Neuronal stem cell (in vitro differentiated cells): ENCODE data around the gene CRK.
A peak's percentile ranks its signal among the peaks of the same experiment; 100 is the strongest.

Source experiments
- DNase-seq: peaks from one replicate; pipeline ENCODE4 v3.0.0-alpha.2; 2013; ENCODE audit warnings: low spot score
- H2AFZ ChIP-seq: one replicate; pipeline ENCODE4 v1.6.1; 2013; ENCODE audit warnings: mild to moderate bottlenecking, low read length, inconsistent platforms
- H2AK5ac ChIP-seq: 2 replicates; pipeline ENCODE4 v1.6.1; 2013; ENCODE audit warnings: low read depth, mild to moderate bottlenecking, inconsistent platforms, low read length, moderate library complexity, mixed read lengths
- H2BK120ac ChIP-seq: 2 replicates; pipeline ENCODE4 v1.6.1; 2013; ENCODE audit warnings: low read depth, mild to moderate bottlenecking, inconsistent platforms, low read length, moderate library complexity, mixed read lengths
- H2BK12ac ChIP-seq: one replicate; pipeline ENCODE4 v1.6.1; 2013; ENCODE audit warnings: low read length, inconsistent platforms
- H2BK15ac ChIP-seq: 2 replicates; pipeline ENCODE4 v1.6.1; 2013; ENCODE audit warnings: mild to moderate bottlenecking, low read length, inconsistent platforms, mixed read lengths
- H2BK5ac ChIP-seq: one replicate; pipeline ENCODE4 v1.6.1; 2013; ENCODE audit warnings: inconsistent platforms, mild to moderate bottlenecking, low read length, moderate library complexity
- H3K14ac ChIP-seq: one replicate; pipeline ENCODE4 v1.6.1; 2013; ENCODE audit warnings: low read length, inconsistent platforms
- H3K18ac ChIP-seq: 2 replicates; pipeline ENCODE4 v1.6.1; 2013; ENCODE audit warnings: low read length, inconsistent platforms
- H3K23ac ChIP-seq: 2 replicates; pipeline ENCODE4 v1.6.1; 2013; ENCODE audit warnings: low read depth, mild to moderate bottlenecking, mixed read lengths, low read length, inconsistent platforms; ENCODE audit not compliant: poor library complexity
- H3K27ac ChIP-seq: replicated peaks from 3 replicates; pipeline ENCODE4 v1.5.1; 2013; ENCODE audit warnings: low read length, inconsistent platforms
- H3K27me3 ChIP-seq, 3 experiments: 2 replicates each; pipeline ENCODE4 v1.6.1; 2013; ENCODE audit warnings: low read length in 3 of 3, mild to moderate bottlenecking in 2 of 3, inconsistent platforms in 1 of 3, low read depth in 1 of 3, mixed read lengths in 1 of 3, moderate library complexity in 1 of 3; ENCODE audit not compliant: control insufficient read depth in 3 of 3, insufficient read depth in 3 of 3
- H3K36me3 ChIP-seq, 2 donors: replicated peaks in 1 of 2; 2 replicates each; pipeline ENCODE4 v1.6.1; 2013; ENCODE audit warnings: low read length in 2 of 2; ENCODE audit not compliant: control insufficient read depth in 2 of 2, insufficient read depth in 2 of 2
- H3K4ac ChIP-seq: 2 replicates; pipeline ENCODE4 v1.6.1; 2013; ENCODE audit warnings: inconsistent platforms, mild to moderate bottlenecking, low read length, moderate library complexity
- H3K4me1 ChIP-seq, 2 donors: 1 replicate in 1 of 2; 2 replicates in 1 of 2; pipeline ENCODE4 v1.6.1; 2013; ENCODE audit warnings: low read length in 2 of 2, low read depth in 1 of 2; ENCODE audit not compliant: control insufficient read depth in 2 of 2, insufficient read depth in 1 of 2
- H3K4me2 ChIP-seq: one replicate; pipeline ENCODE4 v1.6.1; 2013; ENCODE audit warnings: mild to moderate bottlenecking, low read length, inconsistent platforms; ENCODE audit not compliant: insufficient read depth, poor library complexity, severe bottlenecking
- H3K4me3 ChIP-seq, 2 donors: 2 replicates each; pipeline ENCODE4 v1.5.1; 2013; ENCODE audit warnings: low read length in 2 of 2, mild to moderate bottlenecking in 2 of 2, inconsistent platforms in 1 of 2, moderate library complexity in 1 of 2
- H3K79me1 ChIP-seq: one replicate; pipeline ENCODE4 v1.6.1; 2013; ENCODE audit warnings: low read depth, mild to moderate bottlenecking, inconsistent platforms, low read length, moderate library complexity
- H3K9ac ChIP-seq: one replicate; pipeline ENCODE4 v1.6.1; 2013; ENCODE audit warnings: mild to moderate bottlenecking, low read depth, low read length, inconsistent platforms; ENCODE audit not compliant: poor library complexity
- H3K9me3 ChIP-seq, 2 donors: replicated peaks in 1 of 2; 2 replicates each; pipeline versions ENCODE3 to v1.6.1; 2013; ENCODE audit warnings: low read length in 2 of 2, mild to moderate bottlenecking in 2 of 2, inconsistent platforms in 1 of 2, low read depth in 1 of 2, mixed read lengths in 1 of 2, moderate library complexity in 1 of 2; ENCODE audit not compliant: control insufficient read depth in 2 of 2, insufficient read depth in 1 of 2
- H4K8ac ChIP-seq: one replicate; pipeline ENCODE4 v1.6.1; 2013; ENCODE audit warnings: low read depth, mild to moderate bottlenecking, inconsistent platforms, low read length, moderate library complexity
- H4K91ac ChIP-seq: one replicate; pipeline ENCODE4 v1.6.1; 2013; ENCODE audit warnings: low read length, low read depth, mild to moderate bottlenecking, inconsistent platforms; ENCODE audit not compliant: poor library complexity
- WGBS, 2 donors: extraction: QIAGEN DNeasy Blood & Tissue Kit; methylation state at CpG; one replicate each; pipeline ENCODE4 v1.1.7; 2013; ENCODE audit warnings: missing lambda C conversion rate in 2 of 2, mixed read lengths in 1 of 2; ENCODE audit not compliant: insufficient read length in 2 of 2, insufficient replicate concordance in 1 of 2; ENCODE audit errors: extremely low coverage in 2 of 2; 5-methylcytosine and 5-hydroxymethylcytosine counted together

CRK gene

GRCh38 chr17:1492249-1493206 lies 36.5 kb upstream of the CRK start, which contains the start of gene MYO1C:
TSS of gene MYO1C (minus strand) at chr17:1492686. CDS start at chr17:1492487, 199 bp downstream.
- peak within 1 kb of the TSS; percentile 4 for H4K8ac ChIP-seq
- peak within 1 kb of the TSS; percentile 93 for H2AFZ ChIP-seq
- H3K4me3 ChIP-seq: peak within 1 kb of the TSS; percentile 82 to 87
- H3K27ac ChIP-seq: no peak within 1 kb of the TSS
- no peak within 1 kb of the TSS for H4K91ac ChIP-seq
- WGBS, 2 donors: no CpG with 5 or more reads among the region's 35 CpGs
- H2AK5ac ChIP-seq: peak within 1 kb of the TSS; percentile 95
- peak within 1 kb of the TSS; percentile 93 for H3K4me2 ChIP-seq
- peak within 1 kb of the TSS; percentile 83 for H2BK5ac ChIP-seq
- peak within 1 kb of the TSS; percentile 83 for H3K14ac ChIP-seq
- peak within 1 kb of the TSS; percentile 48 for H3K23ac ChIP-seq
- DNase-seq: no peak
- no peaks in the 10 kb centered on the region for H3K27me3 ChIP-seq
- H2BK15ac ChIP-seq: peak within 1 kb of the TSS; percentile 60
- peak within 1 kb of the TSS; percentile 87 for H3K9ac ChIP-seq
- H3K9me3 ChIP-seq: no peaks in the 10 kb centered on the region
- peaks cover 1% of the 10 kb centered on the region for H3K79me1 ChIP-seq
- H3K18ac ChIP-seq: peak within 1 kb of the TSS; percentile 95
- peak within 1 kb of the TSS; percentile 51 for H2BK12ac ChIP-seq
- H3K4ac ChIP-seq: peak within 1 kb of the TSS; percentile 96
- peaks cover 2 to 14% of the 10 kb centered on the region in 2 donors for H3K36me3 ChIP-seq
- peaks cover 23 to 25% of the 10 kb centered on the region in 2 donors for H3K4me1 ChIP-seq
- no peak within 1 kb of the TSS for H2BK120ac ChIP-seq

GRCh38 chr17:1491443-1492248 lies 35.6 kb upstream of the CRK start:
- H4K8ac ChIP-seq: no peak overlapping the region
- H3K4me2 ChIP-seq: peak overlapping the region; percentile 93
- H3K27ac ChIP-seq: no peak overlapping the region
- peak overlapping the region; percentile 84 for H2BK120ac ChIP-seq
- H4K91ac ChIP-seq: no peak overlapping the region
- peak overlapping the region; percentile 82 to 87 for H3K4me3 ChIP-seq
- H2AFZ ChIP-seq: peak overlapping the region; percentile 93
- H2BK15ac ChIP-seq: no peak overlapping the region
- H3K9me3 ChIP-seq: peaks cover 0 to 4% of the 10 kb centered on the region in 2 donors
- peak overlapping the region; percentile 83 for H2BK5ac ChIP-seq
- peaks cover 25 to 26% of the 10 kb centered on the region in 2 donors for H3K4me1 ChIP-seq
- peak overlapping the region; percentile 96 for H3K4ac ChIP-seq
- DNase-seq: no peak
- H2AK5ac ChIP-seq: peak overlapping the region; percentile 95
- H2BK12ac ChIP-seq: no peak overlapping the region
- H3K27me3 ChIP-seq: no peaks in the 10 kb centered on the region
- H3K9ac ChIP-seq: peak overlapping the region; percentile 89
- H3K23ac ChIP-seq: peak overlapping the region; percentile 16
- H3K36me3 ChIP-seq: peaks cover 2 to 8% of the 10 kb centered on the region in 2 donors
- H3K14ac ChIP-seq: peak overlapping the region; percentile 83
- WGBS, 2 donors: no CpG with 5 or more reads among the region's 94 CpGs
- H3K18ac ChIP-seq: peak overlapping the region; percentile 95
- H3K79me1 ChIP-seq: peaks cover 1% of the 10 kb centered on the region

- Histone ChIP-seq H2AFZ (peak overlapping the region; percentile 93), H3K4me3 (peak overlapping the region; percentile 82 to 87), H3K79me1 (peaks cover 1% of the 10 kb centered on the region), H3K4me1 (peaks cover 25 to 26% of the 10 kb centered on the region in 2 donors), H2AK5ac (peak overlapping the region; percentile 66), H4K91ac (no peak overlapping the region), H2BK120ac (peak overlapping the region; percentile 84), H2BK5ac (peak overlapping the region; percentile 83), H3K27me3 (no peaks in the 10 kb centered on the region), H3K18ac (peak overlapping the region; percentile 86), H4K8ac (no peak overlapping the region), H3K9me3 (peaks cover 0 to 5% of the 10 kb centered on the region in 2 donors), H3K14ac (peak overlapping the region; percentile 5), H2BK12ac (no peak overlapping the region), H3K4ac (no peak overlapping the region), H3K36me3 (peaks cover 2 to 4% of the 10 kb centered on the region in 2 donors), H2BK15ac (peak overlapping the region; percentile 47), H3K4me2 (peak overlapping the region; percentile 93), H3K23ac (peak overlapping the region; percentile 16), H3K27ac (no peak overlapping the region), H3K9ac (peak overlapping the region; percentile 89)
- no peak for DNase-seq
- no CpG with 5 or more reads among the region's 52 CpGs for WGBS, 2 donors
These were observed 34.8 kb upstream of the CRK start for GRCh38 chr17:1490643-1491442.
